Fibroblast of skin of back (primary cell): ENCODE data around the gene BNC2.

ENCODE experiments used
- DNase-seq: peaks from one replicate; pipeline ENCODE4 v3.0.0-alpha.2; 2013

BNC2 gene

DNA sequence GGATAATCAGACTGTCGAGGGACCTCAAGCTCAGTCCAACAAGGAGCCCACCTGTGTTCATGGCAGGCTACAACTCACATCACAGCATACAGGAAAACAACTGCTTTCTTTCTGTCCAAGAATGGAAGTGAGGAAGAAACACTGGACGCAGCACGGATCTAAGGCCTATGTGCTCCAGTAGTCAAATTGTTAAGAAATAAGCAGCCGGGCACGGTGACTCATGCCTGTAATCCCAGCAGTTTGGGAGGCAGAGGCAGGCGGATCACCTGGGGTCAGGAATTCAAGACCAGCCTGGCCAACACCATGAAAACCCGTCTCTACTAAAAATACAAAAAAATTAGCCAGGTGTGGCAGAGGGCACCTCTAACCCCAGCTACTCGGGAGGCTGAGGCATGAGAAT lies 427.8 kb downstream of the BNC2 start:
- no peak for DNase-seq

DNA sequence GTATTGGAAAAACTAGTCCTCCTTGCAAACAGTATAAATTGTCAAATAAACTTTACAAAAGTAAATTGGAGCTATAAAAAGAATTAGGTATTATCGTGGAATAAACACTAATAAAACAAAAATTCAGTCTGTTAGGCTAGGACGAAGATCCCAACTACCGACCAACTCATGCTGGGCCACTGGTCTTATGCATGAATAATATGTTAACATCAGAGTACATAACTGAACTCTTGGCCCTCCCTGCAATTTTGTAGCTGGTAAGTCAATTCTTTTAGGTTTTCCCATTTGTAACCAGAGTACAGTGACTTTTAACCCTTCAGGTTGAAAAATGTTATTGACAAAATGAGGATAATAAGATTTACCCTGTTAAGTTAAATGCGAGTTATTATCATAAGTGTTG lies 428.7 kb downstream of the BNC2 start:
- no peak for DNase-seq

DNA sequence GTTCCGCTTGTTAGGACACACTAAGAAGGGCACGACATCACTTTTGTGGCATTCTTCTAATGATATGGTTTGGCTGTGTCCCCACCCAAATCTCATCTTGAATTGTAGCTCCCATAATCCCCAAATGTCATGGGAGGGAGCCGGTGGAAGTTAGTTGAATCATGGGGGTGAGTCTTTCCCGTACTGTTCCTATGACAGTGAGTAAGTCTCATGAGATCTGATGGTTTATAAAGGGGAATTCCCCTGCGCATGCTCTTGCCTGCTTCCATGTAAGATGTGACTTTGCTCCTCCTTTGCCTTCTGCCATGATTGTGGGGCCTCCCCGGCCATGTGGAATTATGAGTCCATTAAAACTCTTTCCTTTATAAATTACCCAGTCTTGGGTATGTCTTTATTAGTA lies 431.6 kb downstream of the BNC2 start:
- peak; percentile 6 for DNase-seq

DNA sequence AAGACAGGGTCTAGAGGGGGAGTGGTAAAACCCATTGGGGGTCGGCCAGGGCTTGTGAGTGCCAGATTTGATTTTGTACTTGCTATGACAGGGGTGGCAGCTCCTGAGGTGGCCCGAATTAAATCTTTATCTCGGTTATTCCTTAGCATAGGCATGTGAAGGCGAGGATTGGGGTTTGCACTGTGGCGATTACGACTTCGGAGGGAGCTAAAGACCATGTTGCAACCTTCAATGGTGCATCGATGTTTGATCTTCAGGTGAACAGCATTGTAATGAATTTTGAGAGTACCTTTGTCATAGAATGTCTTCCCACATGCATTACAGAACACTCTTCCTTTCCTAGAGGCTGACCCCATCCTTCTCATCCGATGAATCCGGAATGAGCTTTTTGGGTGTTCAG lies 433.9 kb downstream of the BNC2 start:
- no peak for DNase-seq

DNA sequence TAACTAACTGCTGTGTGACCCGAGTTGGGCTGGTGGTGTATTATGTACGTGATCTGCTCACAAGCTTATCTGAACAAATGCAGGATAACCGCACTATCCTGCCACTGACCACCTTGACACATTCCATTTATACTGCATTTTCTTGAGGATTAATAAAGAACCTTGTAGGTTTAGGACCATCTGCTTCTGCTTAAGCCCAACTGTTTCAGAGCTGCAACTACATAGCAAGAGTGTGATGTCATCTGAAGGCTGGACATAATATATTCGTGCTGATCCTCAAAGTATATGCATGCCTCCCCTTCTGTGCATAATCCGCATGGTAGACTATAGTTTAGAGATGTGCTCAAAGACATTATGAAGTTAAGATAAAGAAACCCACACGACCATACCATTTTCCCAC lies 435.9 kb downstream of the BNC2 start:
- peak; percentile 80 for DNase-seq

DNA sequence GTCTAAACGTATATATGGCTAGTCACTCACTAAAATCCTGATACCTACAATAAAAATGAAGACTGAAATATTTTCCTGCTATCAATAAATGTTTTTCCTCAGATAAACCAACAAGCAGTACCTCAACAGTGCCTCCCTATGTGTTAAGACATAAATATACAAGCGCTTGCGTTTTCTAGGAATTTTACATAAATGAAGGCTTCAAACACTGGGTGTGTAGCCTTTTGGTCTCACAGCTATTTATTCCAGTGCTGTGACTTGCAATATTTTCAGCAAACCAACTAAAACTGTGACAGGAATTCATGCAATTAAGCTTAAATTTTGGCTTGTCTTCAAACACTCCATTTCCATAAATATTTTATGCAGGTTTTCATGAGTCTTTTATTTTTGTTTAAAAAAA lies 437.0 kb downstream of the BNC2 start:
- no peak for DNase-seq

DNA sequence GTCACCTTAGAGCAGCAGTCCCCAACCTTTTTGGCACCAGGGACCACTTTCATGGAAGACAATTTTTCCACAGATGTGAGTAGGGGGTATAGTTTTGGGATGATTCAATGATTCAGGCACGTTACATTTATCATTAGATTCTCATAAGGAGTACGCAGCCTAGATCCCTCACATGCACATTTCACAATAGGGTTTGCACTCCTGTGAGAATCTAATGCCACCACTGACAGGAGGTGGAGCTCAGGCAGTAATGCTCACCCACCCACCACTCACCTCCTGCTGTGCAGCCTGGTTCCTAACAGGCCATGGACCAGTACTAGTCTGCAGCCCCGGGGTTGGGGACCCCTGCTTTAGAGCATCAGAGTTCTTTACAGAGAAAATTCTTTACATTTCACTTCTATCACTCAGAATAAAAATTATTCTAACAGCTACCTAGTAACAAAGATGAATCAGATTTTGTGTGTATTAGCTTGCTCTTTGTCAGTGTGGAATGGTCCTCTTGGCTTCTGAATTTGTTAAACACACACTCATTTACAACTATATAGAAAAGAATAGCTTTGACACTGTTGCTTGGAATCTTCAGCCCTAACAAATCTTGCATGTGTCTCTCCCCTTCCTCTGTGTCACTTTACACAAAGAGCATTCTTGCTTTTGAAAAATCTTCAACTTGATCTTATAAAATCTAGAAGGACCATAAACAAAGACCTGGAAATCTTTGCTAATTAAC lies 438.6 kb downstream of the BNC2 start:
- DNase-seq = no peak

DNA sequence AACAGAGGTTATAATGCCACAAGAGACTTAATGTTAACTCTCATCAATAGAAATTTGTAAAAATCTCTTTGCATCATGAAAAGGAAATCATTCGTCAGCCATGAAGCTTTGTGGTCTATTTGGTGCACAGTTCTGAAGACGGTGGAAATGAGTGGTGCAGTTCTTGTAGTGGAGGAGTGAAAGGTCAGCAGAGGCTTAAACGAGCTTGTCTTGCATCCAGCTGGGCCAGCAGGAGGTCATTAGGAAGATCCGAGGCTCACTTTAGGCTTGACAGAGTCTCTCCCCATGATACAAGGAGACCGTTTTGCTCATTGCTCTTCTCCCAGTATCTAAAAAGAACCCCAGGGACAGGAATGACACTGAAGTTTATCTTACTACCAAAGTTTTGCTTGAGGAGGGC lies 440.8 kb downstream of the BNC2 start:
- DNase-seq = no peak

DNA sequence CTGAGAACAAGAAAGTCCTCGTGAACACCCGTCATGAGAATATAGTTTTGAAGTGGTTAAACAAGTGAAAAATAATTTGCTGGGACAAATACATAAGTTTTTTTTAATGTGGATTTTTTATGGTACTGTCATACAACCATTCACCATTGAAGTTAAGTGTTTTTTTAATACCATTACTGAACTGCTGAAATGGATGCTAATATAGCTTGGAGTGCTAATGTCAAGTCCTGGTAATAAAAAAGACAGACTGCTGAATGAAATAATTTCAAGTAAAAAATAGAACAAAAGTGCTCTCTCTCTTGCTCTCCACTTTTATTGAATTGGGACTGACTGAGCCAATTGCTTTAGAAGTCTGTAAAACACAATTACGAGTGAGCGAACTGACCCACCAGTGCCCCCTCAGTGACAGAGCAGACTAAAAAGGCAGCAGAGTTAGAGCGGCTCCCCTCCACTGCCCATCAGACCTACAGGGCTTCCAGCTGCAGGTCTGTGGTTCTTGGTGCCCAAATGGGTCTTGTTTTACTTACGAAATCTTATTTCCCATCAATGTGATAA lies 442.5 kb downstream of the BNC2 start:
- DNase-seq = no peak

DNA sequence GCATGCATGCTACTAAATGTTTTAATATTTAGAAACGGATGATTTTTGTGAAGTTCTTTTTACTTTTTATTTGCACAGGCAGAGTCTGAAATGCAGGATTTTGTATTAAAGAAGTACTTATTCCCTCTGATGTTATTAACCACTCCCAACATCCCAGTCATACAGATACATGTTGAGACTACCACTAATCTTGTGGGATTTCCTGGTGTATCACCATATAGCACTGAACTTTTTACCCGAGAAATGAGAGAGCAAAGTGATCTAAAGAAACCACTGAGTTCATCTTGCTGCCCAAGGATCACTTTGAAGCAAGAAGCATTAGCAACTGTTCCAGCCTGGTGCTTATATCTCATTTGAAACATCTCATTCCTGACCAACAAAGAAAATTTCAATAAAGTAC lies 443.8 kb downstream of the BNC2 start:
- DNase-seq = no peak

DNA sequence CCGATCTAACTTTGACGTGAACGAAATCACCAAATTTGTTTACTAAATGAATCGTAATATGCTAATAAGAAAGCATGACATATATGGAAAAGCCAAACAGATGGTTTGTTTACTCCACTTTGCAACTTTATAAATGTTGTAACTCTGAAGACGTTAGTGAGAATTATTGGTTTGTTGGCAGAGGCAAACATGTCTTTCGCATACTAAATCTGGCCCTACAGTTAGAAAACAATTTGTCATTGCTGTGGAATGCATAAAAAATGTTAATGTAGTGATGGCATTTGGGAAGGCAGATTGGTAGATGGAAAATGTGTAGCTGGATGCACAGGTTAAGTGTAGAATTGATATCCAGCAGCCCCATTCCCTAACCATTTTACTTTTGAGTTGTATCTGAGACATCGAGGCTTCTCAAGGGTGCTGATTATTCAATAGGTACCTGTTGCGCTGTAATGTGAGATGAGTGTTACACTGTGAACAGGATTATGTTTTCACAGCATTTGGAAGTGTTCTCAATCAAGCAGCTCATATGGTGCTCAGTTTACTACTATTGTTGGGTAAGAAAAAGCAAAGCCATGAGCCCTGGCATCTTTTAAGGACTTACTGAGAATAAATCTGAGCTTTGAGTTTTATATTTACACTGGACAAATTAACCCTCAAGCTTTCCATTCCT lies 444.8 kb downstream of the BNC2 start:
- peak; percentile 73 for DNase-seq

DNA sequence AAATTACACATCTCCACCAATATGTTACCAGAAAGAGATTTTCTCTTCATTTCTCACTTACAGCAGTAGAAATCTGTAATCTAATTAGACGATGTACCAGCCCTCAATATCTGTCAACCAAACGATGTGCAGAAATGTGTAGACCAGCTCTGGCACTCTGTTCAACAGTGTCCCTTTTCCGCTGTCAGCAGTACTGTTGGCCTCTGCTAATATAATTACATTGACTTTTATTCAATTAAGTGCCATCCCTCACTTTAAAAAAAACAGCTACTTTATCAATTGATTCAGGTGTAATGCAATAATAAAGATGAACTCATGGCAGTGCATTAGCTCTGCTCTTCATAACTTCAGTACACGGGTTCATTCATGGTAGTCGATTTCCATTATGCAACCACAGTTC lies 448.4 kb downstream of the BNC2 start:
- no peak for DNase-seq

DNA sequence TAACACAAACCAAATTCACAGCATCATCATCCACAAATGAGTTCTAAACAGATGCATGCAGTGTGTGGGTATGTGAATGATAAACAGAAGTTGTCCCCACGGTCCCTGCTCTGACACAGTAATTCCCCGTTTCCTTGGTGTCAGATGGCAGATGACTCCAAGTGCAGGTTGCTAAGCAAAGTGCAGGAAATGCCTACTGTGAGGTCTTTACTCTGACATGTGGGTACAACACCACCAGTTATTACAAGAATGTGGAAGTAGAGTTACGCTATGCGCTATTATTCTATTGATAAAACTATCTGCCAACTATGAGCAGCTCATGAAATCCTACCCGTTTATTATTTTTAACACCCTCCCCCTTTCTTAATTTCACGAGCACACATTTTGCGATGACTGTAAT lies 448.9 kb downstream of the BNC2 start:
- DNase-seq = peak; percentile 89

DNA sequence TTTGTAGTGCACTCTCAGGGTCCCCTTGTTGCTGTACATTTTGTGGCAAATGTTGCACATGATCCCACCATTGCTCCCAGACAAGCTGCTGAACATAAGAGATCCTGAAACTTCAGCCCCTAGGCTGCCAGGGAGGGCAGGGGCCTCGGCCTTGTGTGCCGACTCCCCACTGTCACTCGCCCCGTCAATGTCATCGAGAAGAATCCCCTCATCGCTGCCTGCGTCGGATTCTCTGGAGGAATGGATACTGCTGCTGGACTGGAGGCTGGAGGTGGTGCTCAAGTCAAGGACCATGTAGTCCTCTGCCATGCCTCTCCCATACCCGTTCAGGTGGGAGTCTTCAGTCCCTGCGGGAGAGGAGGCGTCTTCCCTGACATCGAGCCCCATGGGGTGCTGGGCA lies 451.3 kb downstream of the BNC2 start:
- no peak for DNase-seq

DNA sequence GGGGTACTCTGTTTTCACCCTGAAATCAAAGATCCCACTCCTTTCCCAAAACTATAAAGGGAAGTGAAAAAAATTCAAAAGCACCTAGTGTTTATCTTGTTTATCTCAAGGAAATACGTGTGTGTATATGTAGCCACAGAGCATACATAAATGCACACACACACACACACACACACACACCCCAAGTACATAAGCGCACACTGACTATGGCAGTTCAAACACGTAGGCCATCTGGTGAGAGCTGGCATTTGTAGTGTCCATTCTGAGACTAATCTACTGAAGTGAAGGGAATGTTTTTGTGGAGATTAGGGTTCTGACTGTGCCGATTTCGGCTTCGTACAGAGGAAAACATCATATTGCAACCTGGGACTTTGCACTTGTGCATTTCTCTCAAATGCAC lies 451.7 kb downstream of the BNC2 start:
- no peak for DNase-seq

DNA sequence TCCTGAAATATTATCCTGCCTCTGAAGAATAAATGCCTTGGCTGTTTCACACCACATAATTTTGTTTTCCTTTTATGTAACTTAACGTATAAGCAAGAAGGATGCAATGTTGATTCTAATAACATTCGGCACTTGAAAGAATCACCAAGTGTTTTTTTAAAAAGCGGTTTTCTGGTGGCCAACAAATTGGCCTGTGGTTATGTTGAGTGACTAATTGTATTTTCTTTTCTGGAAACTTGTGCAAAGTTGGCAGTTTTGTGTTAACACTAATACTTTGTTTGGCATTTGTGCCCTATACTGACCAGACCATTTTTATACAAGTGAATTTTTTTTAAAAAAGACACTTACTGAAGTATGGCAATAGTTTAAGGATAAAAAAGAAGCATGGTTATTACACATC lies 452.7 kb downstream of the BNC2 start:
- peak; percentile 81 for DNase-seq

DNA sequence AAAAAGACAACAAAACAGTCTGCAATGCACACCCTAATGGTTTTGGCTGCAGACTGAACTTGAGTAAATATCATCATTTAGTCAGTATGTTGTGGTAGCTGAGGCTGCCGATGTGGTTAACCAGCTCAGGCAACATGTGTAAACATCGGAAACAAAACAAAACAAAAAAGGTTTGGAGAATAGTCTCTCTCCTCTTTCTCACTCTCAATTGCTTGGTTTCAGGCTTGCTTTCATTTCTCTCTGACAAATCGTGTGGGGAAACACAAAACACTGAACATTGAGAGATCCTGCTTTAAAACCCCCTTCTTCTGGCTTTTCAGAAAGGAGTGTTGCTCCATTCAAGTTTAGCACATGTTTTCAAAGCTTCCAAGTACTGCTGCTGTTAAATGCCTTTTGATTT lies 453.3 kb downstream of the BNC2 start:
- peak; percentile 72 for DNase-seq

DNA sequence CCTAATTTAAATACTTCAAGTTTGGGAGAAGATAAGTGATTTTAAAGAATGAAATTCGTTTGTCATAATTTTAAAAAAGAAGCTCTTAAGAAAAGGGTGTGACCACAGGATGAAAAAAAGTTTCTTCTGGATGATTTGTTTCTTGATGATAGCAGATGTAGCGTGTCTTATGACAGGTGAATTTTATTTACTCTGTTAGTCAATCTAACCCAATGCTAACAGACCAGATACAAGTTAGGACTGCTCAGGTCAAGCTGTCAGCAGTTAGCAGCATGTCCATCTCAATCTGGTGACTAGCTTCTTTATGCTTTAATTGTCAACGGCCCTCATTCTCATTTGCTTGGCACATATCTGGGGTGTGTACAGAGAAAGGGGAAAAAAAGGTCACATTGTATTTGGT lies 456.0 kb downstream of the BNC2 start:
- no peak for DNase-seq

DNA sequence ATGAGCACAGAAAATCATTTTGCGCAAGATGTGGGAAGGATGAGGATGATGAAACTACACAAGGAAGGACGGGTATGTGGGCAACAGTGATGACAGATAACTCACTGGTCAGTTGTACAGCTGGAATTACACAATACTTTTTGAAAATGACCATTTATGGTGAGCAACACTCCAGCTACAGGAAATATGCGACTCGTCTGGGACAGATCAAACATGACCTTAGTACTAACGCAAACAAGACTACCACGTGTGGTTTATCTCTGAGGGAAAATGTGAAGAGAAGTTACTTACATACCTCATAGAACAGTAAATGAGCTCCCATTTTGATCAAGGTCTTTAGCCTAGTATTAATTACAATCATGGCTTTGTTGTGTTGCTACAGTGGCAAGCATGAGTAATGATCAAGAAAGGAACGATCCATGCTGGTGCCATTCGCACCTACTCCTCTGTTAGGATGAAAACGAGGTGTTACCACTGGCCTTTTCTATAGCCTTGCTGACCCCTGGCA lies 456.9 kb downstream of the BNC2 start:
- peak; percentile 59 for DNase-seq

DNA sequence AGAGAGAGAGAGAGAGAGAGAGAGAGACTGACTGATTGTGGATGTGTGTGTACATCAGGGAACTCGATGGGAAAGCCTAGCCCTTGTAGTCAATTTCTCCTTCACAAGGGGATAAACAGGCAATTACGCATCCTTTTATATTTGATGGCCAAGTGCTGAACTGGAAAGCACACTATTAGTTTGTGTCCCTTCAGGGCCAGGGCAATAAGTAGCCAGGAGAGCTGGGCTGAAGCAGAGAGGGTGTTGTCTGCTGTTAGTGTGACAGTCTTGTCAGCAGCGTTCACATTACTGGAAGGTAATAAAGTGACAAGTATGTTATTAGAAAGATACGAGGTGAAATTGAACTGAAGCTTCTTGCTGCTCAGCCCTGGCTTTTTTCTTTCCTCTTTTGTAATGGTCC lies 457.7 kb downstream of the BNC2 start:
- no peak for DNase-seq

DNA sequence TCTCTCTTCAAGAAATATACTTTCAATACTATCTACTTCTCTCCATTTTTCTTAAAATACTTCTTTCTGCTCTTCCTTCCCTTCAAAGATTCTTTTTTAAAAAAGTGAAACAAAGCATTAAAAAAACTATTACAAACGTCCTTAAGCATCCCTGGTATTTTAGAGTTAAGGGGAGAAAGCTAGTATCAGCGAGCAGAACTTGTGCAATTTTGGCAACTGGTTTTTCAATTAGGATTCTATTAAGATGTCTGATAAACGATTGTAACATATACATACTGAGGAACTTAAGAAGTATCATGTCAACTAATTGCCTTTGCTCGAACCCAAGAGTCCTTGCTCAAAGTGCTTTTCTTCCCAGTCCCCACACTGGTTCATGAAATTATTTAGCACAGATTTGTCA lies 459.2 kb downstream of the BNC2 start:
- DNase-seq = no peak

DNA sequence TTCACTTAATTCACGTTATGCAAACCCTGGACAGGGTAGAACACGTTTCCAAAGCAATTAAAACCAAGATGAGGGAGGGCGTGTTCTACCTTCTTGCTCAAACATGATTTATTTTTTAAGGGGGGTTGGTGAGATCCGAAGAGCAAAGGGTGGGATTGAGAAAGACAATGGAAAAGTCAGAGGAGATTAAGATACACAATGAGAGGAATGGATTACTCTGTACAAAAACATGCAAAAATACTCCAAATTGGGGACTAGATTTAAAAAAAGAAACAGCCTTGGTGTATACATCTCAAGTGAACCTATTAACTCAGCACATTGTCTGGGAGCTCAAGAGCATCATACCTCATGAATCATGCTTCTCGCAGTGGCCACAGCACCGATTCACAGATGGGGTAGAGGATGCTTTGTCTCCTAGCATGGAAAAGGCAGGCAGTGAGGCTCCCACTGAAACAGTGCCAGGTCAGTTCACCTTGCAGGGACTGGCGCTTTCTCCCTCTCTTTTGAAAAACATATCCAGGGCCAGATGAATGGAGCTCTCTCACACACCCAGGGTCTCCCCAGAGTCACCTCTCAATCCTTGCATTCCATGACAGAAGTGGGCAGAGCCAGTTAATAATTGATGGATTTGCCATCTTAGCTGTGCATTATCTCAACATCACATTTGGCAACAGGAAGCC lies 459.7 kb downstream of the BNC2 start:
- peak; percentile 31 for DNase-seq

DNA sequence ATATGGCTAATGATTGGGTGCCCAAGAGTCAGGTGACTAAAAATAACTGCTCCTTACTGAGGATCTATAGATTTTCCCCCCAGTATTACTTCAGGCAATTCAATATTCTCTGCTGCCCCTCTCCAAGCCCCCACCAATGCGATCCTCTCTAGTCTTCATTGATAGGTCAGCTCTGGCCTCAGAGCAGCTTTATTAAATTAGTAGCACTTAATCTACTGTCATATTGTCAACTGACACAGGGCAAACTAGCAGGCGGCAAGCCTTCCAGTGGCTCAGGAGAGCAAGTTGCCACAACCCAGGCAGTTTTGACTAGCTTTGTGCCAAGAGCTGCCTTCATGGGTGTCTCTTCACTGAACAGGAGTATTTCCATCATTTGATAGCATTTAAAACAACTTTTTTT lies 462.9 kb downstream of the BNC2 start:
- no peak for DNase-seq
